Neuronal stem cell (in vitro differentiated cells): ENCODE data around the gene CYP11A1.

Source experiments
- DNase-seq: peaks from one replicate; pipeline ENCODE4 v3.0.0-alpha.2; 2013; ENCODE audit warnings: low spot score
- H2AFZ ChIP-seq: one replicate; pipeline ENCODE4 v1.6.1; 2013; ENCODE audit warnings: mild to moderate bottlenecking, low read length, inconsistent platforms
- H2AK5ac ChIP-seq: 2 replicates; pipeline ENCODE4 v1.6.1; 2013; ENCODE audit warnings: low read depth, mild to moderate bottlenecking, inconsistent platforms, low read length, moderate library complexity, mixed read lengths
- H2BK120ac ChIP-seq: 2 replicates; pipeline ENCODE4 v1.6.1; 2013; ENCODE audit warnings: low read depth, mild to moderate bottlenecking, inconsistent platforms, low read length, moderate library complexity, mixed read lengths
- H2BK12ac ChIP-seq: one replicate; pipeline ENCODE4 v1.6.1; 2013; ENCODE audit warnings: low read length, inconsistent platforms
- H2BK15ac ChIP-seq: 2 replicates; pipeline ENCODE4 v1.6.1; 2013; ENCODE audit warnings: mild to moderate bottlenecking, low read length, inconsistent platforms, mixed read lengths
- H2BK5ac ChIP-seq: one replicate; pipeline ENCODE4 v1.6.1; 2013; ENCODE audit warnings: inconsistent platforms, mild to moderate bottlenecking, low read length, moderate library complexity
- H3K14ac ChIP-seq: one replicate; pipeline ENCODE4 v1.6.1; 2013; ENCODE audit warnings: low read length, inconsistent platforms
- H3K18ac ChIP-seq: 2 replicates; pipeline ENCODE4 v1.6.1; 2013; ENCODE audit warnings: low read length, inconsistent platforms
- H3K23ac ChIP-seq: 2 replicates; pipeline ENCODE4 v1.6.1; 2013; ENCODE audit warnings: low read depth, mild to moderate bottlenecking, mixed read lengths, low read length, inconsistent platforms; ENCODE audit not compliant: poor library complexity
- H3K27ac ChIP-seq: replicated peaks from 3 replicates; pipeline ENCODE4 v1.5.1; 2013; ENCODE audit warnings: low read length, inconsistent platforms
- H3K27me3 ChIP-seq, 3 experiments: 2 replicates each; pipeline ENCODE4 v1.6.1; 2013; ENCODE audit warnings: low read length in 3 of 3, mild to moderate bottlenecking in 2 of 3, inconsistent platforms in 1 of 3, low read depth in 1 of 3, mixed read lengths in 1 of 3, moderate library complexity in 1 of 3; ENCODE audit not compliant: control insufficient read depth in 3 of 3, insufficient read depth in 3 of 3
- H3K36me3 ChIP-seq, 2 donors: replicated peaks in 1 of 2; 2 replicates each; pipeline ENCODE4 v1.6.1; 2013; ENCODE audit warnings: low read length in 2 of 2; ENCODE audit not compliant: control insufficient read depth in 2 of 2, insufficient read depth in 2 of 2
- H3K4ac ChIP-seq: 2 replicates; pipeline ENCODE4 v1.6.1; 2013; ENCODE audit warnings: inconsistent platforms, mild to moderate bottlenecking, low read length, moderate library complexity
- H3K4me1 ChIP-seq, 2 donors: 1 replicate in 1 of 2; 2 replicates in 1 of 2; pipeline ENCODE4 v1.6.1; 2013; ENCODE audit warnings: low read length in 2 of 2, low read depth in 1 of 2; ENCODE audit not compliant: control insufficient read depth in 2 of 2, insufficient read depth in 1 of 2
- H3K4me2 ChIP-seq: one replicate; pipeline ENCODE4 v1.6.1; 2013; ENCODE audit warnings: mild to moderate bottlenecking, low read length, inconsistent platforms; ENCODE audit not compliant: insufficient read depth, poor library complexity, severe bottlenecking
- H3K4me3 ChIP-seq, 2 donors: 2 replicates each; pipeline ENCODE4 v1.5.1; 2013; ENCODE audit warnings: low read length in 2 of 2, mild to moderate bottlenecking in 2 of 2, inconsistent platforms in 1 of 2, moderate library complexity in 1 of 2
- H3K79me1 ChIP-seq: one replicate; pipeline ENCODE4 v1.6.1; 2013; ENCODE audit warnings: low read depth, mild to moderate bottlenecking, inconsistent platforms, low read length, moderate library complexity
- H3K9ac ChIP-seq: one replicate; pipeline ENCODE4 v1.6.1; 2013; ENCODE audit warnings: mild to moderate bottlenecking, low read depth, low read length, inconsistent platforms; ENCODE audit not compliant: poor library complexity
- H3K9me3 ChIP-seq, 2 donors: replicated peaks in 1 of 2; 2 replicates each; pipeline versions ENCODE3 to v1.6.1; 2013; ENCODE audit warnings: low read length in 2 of 2, mild to moderate bottlenecking in 2 of 2, inconsistent platforms in 1 of 2, low read depth in 1 of 2, mixed read lengths in 1 of 2, moderate library complexity in 1 of 2; ENCODE audit not compliant: control insufficient read depth in 2 of 2, insufficient read depth in 1 of 2
- H4K8ac ChIP-seq: one replicate; pipeline ENCODE4 v1.6.1; 2013; ENCODE audit warnings: low read depth, mild to moderate bottlenecking, inconsistent platforms, low read length, moderate library complexity
- H4K91ac ChIP-seq: one replicate; pipeline ENCODE4 v1.6.1; 2013; ENCODE audit warnings: low read length, low read depth, mild to moderate bottlenecking, inconsistent platforms; ENCODE audit not compliant: poor library complexity
- WGBS, 2 donors: extraction: QIAGEN DNeasy Blood & Tissue Kit; methylation state at CpG; one replicate each; pipeline ENCODE4 v1.1.7; 2013; ENCODE audit warnings: missing lambda C conversion rate in 2 of 2, mixed read lengths in 1 of 2; ENCODE audit not compliant: insufficient read length in 2 of 2, insufficient replicate concordance in 1 of 2; ENCODE audit errors: extremely low coverage in 2 of 2; 5-methylcytosine and 5-hydroxymethylcytosine counted together

The CYP11A1 gene

GRCh38 chr15:74333662-74334061 is 33.8 kb downstream of the CYP11A1 start:
- peaks cover 0 to under 1% of the 10 kb centered on the region in 2 donors for H3K4me1 ChIP-seq
- no peak overlapping the region for H3K4me2 ChIP-seq
- peaks cover 1% of the 10 kb centered on the region for H3K79me1 ChIP-seq
- no peak overlapping the region for H3K18ac ChIP-seq
- H3K27me3 ChIP-seq, result peaks cover 0 to 33% (median 0%) of the 10 kb centered on the region in 3 experiments
- no peak overlapping the region for H2BK15ac ChIP-seq
- H2BK12ac ChIP-seq, result no peak overlapping the region
- no peak overlapping the region for H2BK120ac ChIP-seq
- no peak overlapping the region for H3K4me3 ChIP-seq
- no peak overlapping the region for H2AFZ ChIP-seq
- H3K36me3 ChIP-seq, result no peaks in the 10 kb centered on the region
- H3K27ac ChIP-seq, result no peak overlapping the region
- WGBS, 2 donors, result no CpG with 5 or more reads among the region's 5 CpGs
- peaks cover 0 to 5% of the 10 kb centered on the region in 2 donors for H3K9me3 ChIP-seq
- no peak overlapping the region for H4K8ac ChIP-seq
- no peak for DNase-seq
- H3K14ac ChIP-seq, result no peak overlapping the region
- H3K9ac ChIP-seq, result no peak overlapping the region
- no peak overlapping the region for H3K4ac ChIP-seq
- H3K23ac ChIP-seq, result no peak overlapping the region
- no peak overlapping the region for H2BK5ac ChIP-seq
- no peak overlapping the region for H4K91ac ChIP-seq
- H2AK5ac ChIP-seq, result no peak overlapping the region

GRCh38 chr15:74333093-74333492 is 34.4 kb downstream of the CYP11A1 start:
- no peak overlapping the region for H3K4me3 ChIP-seq
- no CpG with 5 or more reads among the region's 5 CpGs for WGBS, 2 donors
- no peak overlapping the region for H2BK12ac ChIP-seq
- H3K4ac ChIP-seq, result no peak overlapping the region
- no peak overlapping the region for H2BK5ac ChIP-seq
- no peak overlapping the region for H4K91ac ChIP-seq
- H3K27ac ChIP-seq, result no peak overlapping the region
- no peak overlapping the region for H3K23ac ChIP-seq
- peaks cover 0 to 33% (median 0%) of the 10 kb centered on the region in 3 experiments for H3K27me3 ChIP-seq
- peaks cover 5% of the 10 kb centered on the region in 2 donors for H3K4me1 ChIP-seq
- H3K9ac ChIP-seq, result no peak overlapping the region
- no peak overlapping the region for H3K18ac ChIP-seq
- no peak overlapping the region for H3K14ac ChIP-seq
- H3K36me3 ChIP-seq, result no peaks in the 10 kb centered on the region
- H2BK15ac ChIP-seq, result no peak overlapping the region
- no peak overlapping the region for H4K8ac ChIP-seq
- no peak overlapping the region for H2BK120ac ChIP-seq
- no peak overlapping the region for H3K4me2 ChIP-seq
- H3K9me3 ChIP-seq, result peaks cover 0 to 5% of the 10 kb centered on the region in 2 donors
- no peak overlapping the region for H2AFZ ChIP-seq
- DNase-seq, result no peak
- H2AK5ac ChIP-seq, result no peak overlapping the region
- H3K79me1 ChIP-seq, result peaks cover 1% of the 10 kb centered on the region

- H2AFZ ChIP-seq, result no peak overlapping the region
- peaks cover 9 to 10% of the 10 kb centered on the region in 2 donors for H3K4me1 ChIP-seq
- no peak overlapping the region for H3K23ac ChIP-seq
- no peak overlapping the region for H2BK120ac ChIP-seq
- no peak overlapping the region for H3K18ac ChIP-seq
- peaks cover 0 to 5% of the 10 kb centered on the region in 2 donors for H3K9me3 ChIP-seq
- no peak overlapping the region for H2BK15ac ChIP-seq
- no peak overlapping the region for H2BK5ac ChIP-seq
- no peaks in the 10 kb centered on the region for H3K36me3 ChIP-seq
- H3K9ac ChIP-seq, result no peak overlapping the region
- H2AK5ac ChIP-seq, result no peak overlapping the region
- DNase-seq, result no peak
- peaks cover 0 to 37% (median 0%) of the 10 kb centered on the region in 3 experiments for H3K27me3 ChIP-seq
- no CpG with 5 or more reads among the region's 10 CpGs for WGBS, 2 donors
- no peak overlapping the region for H4K91ac ChIP-seq
- no peak overlapping the region for H2BK12ac ChIP-seq
- no peak overlapping the region for H3K4me2 ChIP-seq
- H3K4me3 ChIP-seq, result no peak overlapping the region
- H3K4ac ChIP-seq, result no peak overlapping the region
- no peak overlapping the region for H3K14ac ChIP-seq
- no peak overlapping the region for H4K8ac ChIP-seq
- peaks cover 1% of the 10 kb centered on the region for H3K79me1 ChIP-seq
- no peak overlapping the region for H3K27ac ChIP-seq
Observed at GRCh38 chr15:74332611-74333010, 34.8 kb downstream of the CYP11A1 start.

GRCh38 chr15:74332011-74332410 is 35.4 kb downstream of the CYP11A1 start:
- Histone ChIP-seq H3K27ac (no peak overlapping the region), H4K91ac (no peak overlapping the region)
- no CpG with 5 or more reads among the region's 3 CpGs for WGBS, 2 donors

More at GRCh38 chr15:74332011-74332410, 35.4 kb downstream of the CYP11A1 start:
- Histone ChIP-seq H2AK5ac (no peak overlapping the region), H3K18ac (peak overlapping the region; percentile 51), H3K27me3 (peaks cover 0 to 39% (median 0%) of the 10 kb centered on the region in 3 experiments), H3K79me1 (peaks cover 1% of the 10 kb centered on the region), H3K9me3 (peaks cover 0 to 5% of the 10 kb centered on the region in 2 donors), H2BK15ac (no peak overlapping the region), H3K23ac (no peak overlapping the region), H3K4ac (no peak overlapping the region), H2AFZ (no peak overlapping the region), H3K4me2 (no peak overlapping the region), H3K9ac (no peak overlapping the region), H3K14ac (peak overlapping the region; percentile 50), H4K8ac (no peak overlapping the region), H2BK5ac (no peak overlapping the region), H3K36me3 (no peaks in the 10 kb centered on the region), H2BK120ac (no peak overlapping the region), H3K4me3 (no peak overlapping the region), H3K4me1 (peaks cover 9 to 12% of the 10 kb centered on the region in 2 donors), H2BK12ac (peak overlapping the region; percentile 67)
- DNase-seq, result no peak
